DND-41 (cell line): ENCODE data around the gene ITLN2.
"Not testable (repeated sequence)": the region's sequence is repeated elsewhere in the genome, so short reads cannot be mapped to it uniquely, and the experiment has no call there.

Experiments used
- ATAC-seq: fragments of 200-7000 bp; cut with Tn5 transposase; 3 replicates; pipeline ENCODE4 v1.9.1; 2021; ENCODE audit warnings: low read depth; ENCODE audit not compliant: insufficient read depth
- DNase-seq: peaks from one replicate; pipeline ENCODE4 v3.0.0-alpha.2; 2020
- H2AFZ ChIP-seq: 2 replicates; pipeline ENCODE4 v1.6.0; 2012; ENCODE audit warnings: low read depth, low read length
- H3K27ac ChIP-seq: 2 replicates; pipeline ENCODE4 v1.5.1; 2012; ENCODE audit warnings: low read length, inconsistent platforms
- H3K27me3 ChIP-seq: fragments of 200-600 bp; sonication (generic); 2 replicates; pipeline ENCODE4 v1.6.0; 2012; ENCODE audit warnings: low read length, mild to moderate bottlenecking, inconsistent platforms; ENCODE audit not compliant: insufficient read depth, poor library complexity
- H3K36me3 ChIP-seq: 2 replicates; pipeline ENCODE4 v1.5.1; 2012; ENCODE audit warnings: low read length, inconsistent platforms; ENCODE audit not compliant: insufficient read depth
- H3K4me1 ChIP-seq: 2 replicates; pipeline ENCODE4 v1.5.1; 2012; ENCODE audit warnings: mild to moderate bottlenecking, low read length; ENCODE audit not compliant: insufficient read depth
- H3K4me2 ChIP-seq: 2 replicates; pipeline ENCODE4 v1.6.0; 2012; ENCODE audit warnings: mild to moderate bottlenecking, moderate library complexity, low read length, inconsistent platforms; ENCODE audit not compliant: insufficient read depth
- H3K4me3 ChIP-seq, 2 experiments: fragments of 200-600 bp in 1 of 2; shearing (Covaris generic) in 1 of 2; 2 replicates each; pipeline ENCODE4 v1.5.1; 2012 to 2016; ENCODE audit warnings: inconsistent platforms in 2 of 2, low read length in 2 of 2, mild to moderate bottlenecking in 2 of 2, low read depth in 1 of 2, moderate library complexity in 1 of 2
- H3K79me2 ChIP-seq: 2 replicates; pipeline ENCODE4 v1.6.0; 2012; ENCODE audit warnings: low read length, inconsistent platforms; ENCODE audit not compliant: insufficient read depth
- H3K9ac ChIP-seq: 2 replicates; pipeline ENCODE4 v1.6.0; 2012; ENCODE audit warnings: low read depth, mild to moderate bottlenecking, inconsistent platforms, low read length, moderate library complexity
- H3K9me3 ChIP-seq: 2 replicates; pipeline ENCODE4 v1.5.1; 2012; ENCODE audit warnings: low read length, moderate library complexity, mild to moderate bottlenecking, inconsistent platforms; ENCODE audit not compliant: insufficient read depth, severe bottlenecking
- H4K20me1 ChIP-seq: 2 replicates; pipeline ENCODE4 v1.6.0; 2012; ENCODE audit warnings: low read length; ENCODE audit not compliant: insufficient read depth
- EZH2 ChIP-seq: IDR thresholded peaks from 3 replicates; pipeline ENCODE4 v1.6.1; 2012; ENCODE audit warnings: borderline replicate concordance, low read depth, mild to moderate bottlenecking, moderate library complexity, low read length, inconsistent platforms; ENCODE audit not compliant: severe bottlenecking
- TF ChIP-seq, protein P1 (sequence below): IDR thresholded peaks from 2 replicates; pipeline ENCODE4 v1.5.1; 2012; ENCODE audit warnings: borderline replicate concordance, low read length, moderate library complexity, mild to moderate bottlenecking; ENCODE audit not compliant: poor library complexity, severe bottlenecking; ENCODE audit errors: extremely low read depth

The ITLN2 gene

DNA sequence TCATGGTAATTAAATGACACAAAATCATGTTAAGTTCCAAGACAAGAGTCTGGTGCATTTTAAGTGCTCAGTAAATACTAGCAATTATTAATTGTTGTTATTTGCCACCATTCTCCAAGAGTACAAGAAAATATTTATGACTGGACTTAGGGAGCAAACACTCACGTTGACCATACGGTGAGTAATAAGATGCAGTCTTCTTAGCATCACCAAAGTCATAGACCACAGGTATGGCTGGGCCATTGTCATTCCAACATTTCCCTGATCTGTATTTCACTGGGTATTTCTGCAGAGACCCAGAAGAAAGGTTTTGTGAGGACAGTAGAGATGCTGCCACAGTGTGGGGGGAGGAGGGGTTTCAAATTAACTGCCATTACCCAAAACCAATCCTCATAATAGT is 4.7 kb downstream of the ITLN2 start:
- Histone ChIP-seq H3K79me2 (no peaks in the 10 kb centered on the region), H3K9ac (no peak overlapping the region), H3K4me1 (no peaks in the 10 kb centered on the region), H3K27me3 (no peaks in the 10 kb centered on the region), H3K9me3 (no peaks in the 10 kb centered on the region), H3K27ac (no peak overlapping the region), H3K4me3 (no peak overlapping the region), H4K20me1 (no peaks in the 10 kb centered on the region), H3K4me2 (no peak overlapping the region), H3K36me3 (no peaks in the 10 kb centered on the region), H2AFZ (no peak overlapping the region)
- ATAC-seq (no peak), DNase-seq (no peak)
- no peak for TF ChIP-seq EZH2
- TF ChIP-seq, protein P1, sequence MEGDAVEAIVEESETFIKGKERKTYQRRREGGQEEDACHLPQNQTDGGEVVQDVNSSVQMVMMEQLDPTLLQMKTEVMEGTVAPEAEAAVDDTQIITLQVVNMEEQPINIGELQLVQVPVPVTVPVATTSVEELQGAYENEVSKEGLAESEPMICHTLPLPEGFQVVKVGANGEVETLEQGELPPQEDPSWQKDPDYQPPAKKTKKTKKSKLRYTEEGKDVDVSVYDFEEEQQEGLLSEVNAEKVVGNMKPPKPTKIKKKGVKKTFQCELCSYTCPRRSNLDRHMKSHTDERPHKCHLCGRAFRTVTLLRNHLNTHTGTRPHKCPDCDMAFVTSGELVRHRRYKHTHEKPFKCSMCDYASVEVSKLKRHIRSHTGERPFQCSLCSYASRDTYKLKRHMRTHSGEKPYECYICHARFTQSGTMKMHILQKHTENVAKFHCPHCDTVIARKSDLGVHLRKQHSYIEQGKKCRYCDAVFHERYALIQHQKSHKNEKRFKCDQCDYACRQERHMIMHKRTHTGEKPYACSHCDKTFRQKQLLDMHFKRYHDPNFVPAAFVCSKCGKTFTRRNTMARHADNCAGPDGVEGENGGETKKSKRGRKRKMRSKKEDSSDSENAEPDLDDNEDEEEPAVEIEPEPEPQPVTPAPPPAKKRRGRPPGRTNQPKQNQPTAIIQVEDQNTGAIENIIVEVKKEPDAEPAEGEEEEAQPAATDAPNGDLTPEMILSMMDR: no peak

- not testable (repeated sequence) for H3K4me3 ChIP-seq, DNase-seq, H3K4me1 ChIP-seq, H3K4me2 ChIP-seq, H3K36me3 ChIP-seq, H3K9me3 ChIP-seq, H3K27me3 ChIP-seq, ATAC-seq, H2AFZ ChIP-seq, H3K9ac ChIP-seq, H3K27ac ChIP-seq, H4K20me1 ChIP-seq, H3K79me2 ChIP-seq
Measured at GRCh38 chr1:160949216-160949880, 5.3 kb downstream of the ITLN2 start.

DNA sequence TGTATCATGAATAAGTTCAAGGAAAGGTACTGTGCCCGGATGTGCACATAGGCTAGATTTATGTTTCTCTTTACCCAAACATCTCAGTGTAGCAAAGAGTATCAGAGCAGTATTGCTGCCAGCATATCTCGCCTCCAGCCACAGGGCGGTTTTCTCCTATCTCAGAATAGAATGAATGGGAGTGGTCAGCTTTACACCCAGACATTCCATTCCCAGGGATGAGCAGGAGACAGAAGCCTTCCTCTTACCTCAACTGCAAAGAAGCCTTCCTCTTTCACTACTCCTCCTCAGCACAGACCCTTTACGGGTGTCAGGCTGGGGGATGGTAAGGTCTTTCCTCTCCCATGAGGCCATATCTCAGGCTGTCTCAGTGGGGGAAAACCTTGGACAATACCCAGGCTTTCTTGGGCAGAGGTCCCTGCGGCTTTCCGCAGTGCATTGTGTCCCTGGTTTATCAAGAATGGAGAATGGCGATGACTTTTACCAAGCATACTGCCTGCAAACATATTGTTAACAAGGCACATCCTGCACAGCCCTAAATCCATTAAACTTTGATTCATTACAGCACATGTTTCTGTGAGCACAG is 7.3 kb downstream of the ITLN2 start:
- ATAC-seq, DNase-seq, H2AFZ ChIP-seq: not testable (repeated sequence)

GRCh38 chr1:160945881-160946280 is 8.7 kb downstream of the ITLN2 start:
- not testable (repeated sequence) for H3K36me3 ChIP-seq, H3K9me3 ChIP-seq, H4K20me1 ChIP-seq, H3K27ac ChIP-seq, H3K79me2 ChIP-seq, H3K27me3 ChIP-seq, DNase-seq, H3K9ac ChIP-seq, H3K4me3 ChIP-seq, H3K4me2 ChIP-seq, H3K4me1 ChIP-seq, H2AFZ ChIP-seq, ATAC-seq

More for the DNA sequence above, 7.3 kb downstream of the ITLN2 start:
- H3K4me3 ChIP-seq, H3K9me3 ChIP-seq, H3K27ac ChIP-seq, H3K36me3 ChIP-seq, H3K79me2 ChIP-seq, H3K9ac ChIP-seq, H3K27me3 ChIP-seq, H3K4me1 ChIP-seq, H3K4me2 ChIP-seq, H4K20me1 ChIP-seq: not testable (repeated sequence)

DNA sequence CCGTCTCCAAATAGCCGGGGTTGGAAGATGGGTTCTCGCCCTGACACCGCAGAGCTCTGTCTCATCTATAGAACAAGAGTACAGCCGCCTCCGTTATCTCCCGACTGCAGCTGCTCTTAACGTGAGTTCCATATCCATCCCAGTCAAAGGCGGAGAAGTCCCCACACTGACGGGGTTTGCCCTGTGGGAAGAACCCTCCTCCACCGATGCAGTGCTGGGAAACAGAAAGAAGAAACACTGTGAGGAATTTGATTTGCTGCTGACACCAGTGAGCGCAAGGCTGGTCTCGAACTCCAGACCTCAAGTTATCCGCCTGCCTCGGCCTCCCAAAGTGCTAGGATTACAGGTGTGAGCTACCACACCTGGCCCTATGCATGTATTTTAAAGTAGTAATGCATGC is 9.5 kb downstream of the ITLN2 start:
- no peak for ATAC-seq
- no peak overlapping the region for H3K9ac ChIP-seq

More for the DNA sequence above, 9.5 kb downstream of the ITLN2 start:
- Histone ChIP-seq H2AFZ (no peak overlapping the region; the same call in 1 of the 2 replicates), H3K9me3 (peaks cover 3% of the 10 kb centered on the region), H3K79me2 (no peaks in the 10 kb centered on the region), H3K36me3 (no peaks in the 10 kb centered on the region), H3K4me2 (no peak overlapping the region), H3K27ac (no peak overlapping the region), H3K4me1 (no peaks in the 10 kb centered on the region), H3K27me3 (no peaks in the 10 kb centered on the region), H3K4me3 (no peak overlapping the region), H4K20me1 (no peaks in the 10 kb centered on the region)
- no peak for DNase-seq
- no peak for TF ChIP-seq EZH2
- TF ChIP-seq, protein P1: no peak
